Measurements from ENCODE around the gene LAPTM5.

DNA sequence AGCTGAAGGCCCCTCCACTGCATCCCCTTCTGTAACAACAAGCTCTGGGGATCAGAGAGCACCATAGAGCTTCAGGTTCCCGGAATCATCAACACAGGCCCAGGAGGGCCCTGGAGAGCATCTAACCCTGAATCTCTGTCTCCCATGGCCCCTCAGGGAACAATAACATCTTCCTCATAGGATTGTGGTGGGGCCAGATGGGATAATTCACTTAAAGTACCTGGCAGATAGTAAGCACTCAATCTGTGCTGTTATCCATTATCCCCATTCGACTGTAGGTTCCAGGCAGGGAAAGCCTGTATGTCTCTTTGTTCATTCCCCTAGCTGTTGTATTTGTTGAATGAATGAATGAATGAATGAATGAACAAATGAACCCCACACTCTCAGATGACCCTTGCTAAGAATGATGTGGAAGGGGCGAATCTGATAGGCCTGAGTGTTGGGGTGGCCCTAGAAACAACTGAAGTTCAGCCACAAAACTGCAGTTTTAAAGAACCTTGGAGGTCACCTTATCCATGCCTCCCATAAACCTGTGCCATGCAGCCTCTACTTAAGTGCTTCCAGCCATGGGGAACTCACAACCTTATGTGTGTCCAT is 14.5 kb downstream of the LAPTM5 start:
- TF ChIP-seq, protein P1, sequence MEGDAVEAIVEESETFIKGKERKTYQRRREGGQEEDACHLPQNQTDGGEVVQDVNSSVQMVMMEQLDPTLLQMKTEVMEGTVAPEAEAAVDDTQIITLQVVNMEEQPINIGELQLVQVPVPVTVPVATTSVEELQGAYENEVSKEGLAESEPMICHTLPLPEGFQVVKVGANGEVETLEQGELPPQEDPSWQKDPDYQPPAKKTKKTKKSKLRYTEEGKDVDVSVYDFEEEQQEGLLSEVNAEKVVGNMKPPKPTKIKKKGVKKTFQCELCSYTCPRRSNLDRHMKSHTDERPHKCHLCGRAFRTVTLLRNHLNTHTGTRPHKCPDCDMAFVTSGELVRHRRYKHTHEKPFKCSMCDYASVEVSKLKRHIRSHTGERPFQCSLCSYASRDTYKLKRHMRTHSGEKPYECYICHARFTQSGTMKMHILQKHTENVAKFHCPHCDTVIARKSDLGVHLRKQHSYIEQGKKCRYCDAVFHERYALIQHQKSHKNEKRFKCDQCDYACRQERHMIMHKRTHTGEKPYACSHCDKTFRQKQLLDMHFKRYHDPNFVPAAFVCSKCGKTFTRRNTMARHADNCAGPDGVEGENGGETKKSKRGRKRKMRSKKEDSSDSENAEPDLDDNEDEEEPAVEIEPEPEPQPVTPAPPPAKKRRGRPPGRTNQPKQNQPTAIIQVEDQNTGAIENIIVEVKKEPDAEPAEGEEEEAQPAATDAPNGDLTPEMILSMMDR (IDR thresholded peaks at IDR 0.05; ENCODE audit: insufficient read depth, low read depth, low read length): no peak
- no peak for TF ChIP-seq EZH2 (IDR thresholded peaks at IDR 0.05; ENCODE audit: insufficient read depth, low read length)
